PC-3 (cell line): Measurements from ENCODE around the gene RAB4B. TPM values are rescaled to one million over a fixed set of nuclear protein-coding genes. Genes with fewer than 3 reads are reported as not detected.
"Not testable (repeated sequence)": the region's sequence is repeated elsewhere in the genome, so short reads cannot be mapped to it uniquely, and the experiment has no call there.

Experiments used
- ATAC-seq: fragments of 200-7000 bp; cut with Tn5 transposase; 2 replicates; pipeline ENCODE4 v1.9.1; 2020; ENCODE audit warnings: mild to moderate bottlenecking, moderate library complexity
- BruUV-seq: library from RNA; stranded (reverse); fragments of 400-500 nt; replicated peaks from 2 replicates; lab custom pipeline; 2021; lab: Mats Ljungman, UMichigan
- CTCF ChIA-PET: fragments of 300-600 bp; sonication (Branson Sonifier 250); formaldehyde crosslinking; loops from one replicate; lab custom pipeline; 2022; ENCODE audit warnings: antibody characterized with exemption; lab: Charles Lee
- POLR2A ChIA-PET: fragments of 300-600 bp; sonication (Branson Sonifier 250); formaldehyde crosslinking; loops from one replicate; lab custom pipeline; 2022; ENCODE audit warnings: antibody characterized with exemption; ENCODE audit not compliant: unreplicated experiment; lab: Charles Lee
- DNase-seq: peaks from one replicate; pipeline ENCODE4 v3.0.0-alpha.2; 2015
- H2AFZ ChIP-seq: fragments of 300-600 bp; sonication (generic); 2 replicates; pipeline ENCODE4 v1.6.0; 2016; ENCODE audit warnings: antibody characterized with exemption, low read length
- H3F3A ChIP-seq: fragments of 300-600 bp; sonication (generic); one replicate; pipeline ENCODE4 v1.6.0; 2017; ENCODE audit warnings: antibody characterized with exemption, low read length, control low read depth, mild to moderate bottlenecking; ENCODE audit not compliant: unreplicated experiment
- H3K27ac ChIP-seq: fragments of 300-600 bp; sonication (generic); 2 replicates; pipeline ENCODE4 v1.5.1; 2016; ENCODE audit warnings: mild to moderate bottlenecking, low read length
- H3K27me3 ChIP-seq: fragments of 300-600 bp; sonication (generic); 2 replicates; pipeline ENCODE4 v1.6.1; 2016; ENCODE audit warnings: low read length, mixed read lengths
- H3K36me3 ChIP-seq: fragments of 300-600 bp; sonication (generic); 2 replicates; pipeline ENCODE4 v1.6.1; 2016; ENCODE audit warnings: low read depth, mixed run types, low read length, mixed read lengths
- H3K4me1 ChIP-seq: fragments of 300-600 bp; sonication (generic); 2 replicates; pipeline ENCODE4 v1.5.1; 2016; ENCODE audit warnings: low read length; ENCODE audit not compliant: insufficient read depth
- H3K4me2 ChIP-seq: fragments of 300-600 bp; sonication (generic); 2 replicates; pipeline ENCODE4 v1.6.0; 2016; ENCODE audit warnings: low read length
- H3K4me3 ChIP-seq: fragments of 300-600 bp; sonication (generic); 2 replicates; pipeline ENCODE4 v1.5.1; 2016; ENCODE audit warnings: mild to moderate bottlenecking, low read length, mixed read lengths
- H3K79me2 ChIP-seq: fragments of 300-600 bp; sonication (generic); 2 replicates; pipeline ENCODE4 v1.6.1; 2017; ENCODE audit warnings: low read length, mixed read lengths
- H3K9ac ChIP-seq: fragments of 300-600 bp; sonication (generic); 2 replicates; pipeline ENCODE4 v1.6.0; 2016; ENCODE audit warnings: mild to moderate bottlenecking, low read length
- H3K9me2 ChIP-seq: fragments of 300-600 bp; sonication (generic); replicated peaks from 2 replicates; pipeline ENCODE4 v1.6.1; 2016; ENCODE audit warnings: mixed run types, low read length, mixed read lengths
- H3K9me3 ChIP-seq: fragments of 300-600 bp; sonication (generic); 2 replicates; pipeline ENCODE4 v1.6.1; 2016; ENCODE audit warnings: low read length, mixed read lengths
- H4K20me1 ChIP-seq: fragments of 300-600 bp; sonication (generic); 2 replicates; pipeline ENCODE4 v1.6.1; 2016; ENCODE audit warnings: low read length, mixed read lengths
- CTCF ChIP-seq: fragments of 300-600 bp; sonication (generic); conservative IDR thresholded peaks from 2 replicates; pipeline ENCODE4 v1.5.1; 2017; ENCODE audit warnings: antibody characterized with exemption, low read depth, mild to moderate bottlenecking, low read length
- EZH2 ChIP-seq: fragments of 300-600 bp; sonication (generic); IDR thresholded peaks from one replicate; pipeline ENCODE4 v1.6.1; 2017; ENCODE audit warnings: antibody characterized with exemption, mild to moderate bottlenecking, low read length; ENCODE audit not compliant: unreplicated experiment
- EZH2phosphoT487 ChIP-seq: fragments of 300-600 bp; sonication (generic); IDR thresholded peaks from 2 replicates; pipeline ENCODE4 v1.6.1; 2018; ENCODE audit warnings: mild to moderate bottlenecking, antibody characterized with exemption, low read length, borderline replicate concordance
- intact Hi-C: fragments of 100-400 bp; cut with micrococcal nuclease; formaldehyde crosslinking; loops from 2 replicates; pipeline ENCODE4 v1.9.0; 2023
- total RNA-seq: library from RNA; depleted of rRNA; stranded (reverse); fragments of >200 nt; gene quantifications from 2 replicates; pipeline ENCODE4 v1.2.3, GENCODE V29; 2014

The RAB4B gene
- total RNA-seq, 1 experiment from 2014 or later, result 7.4 TPM

DNA sequence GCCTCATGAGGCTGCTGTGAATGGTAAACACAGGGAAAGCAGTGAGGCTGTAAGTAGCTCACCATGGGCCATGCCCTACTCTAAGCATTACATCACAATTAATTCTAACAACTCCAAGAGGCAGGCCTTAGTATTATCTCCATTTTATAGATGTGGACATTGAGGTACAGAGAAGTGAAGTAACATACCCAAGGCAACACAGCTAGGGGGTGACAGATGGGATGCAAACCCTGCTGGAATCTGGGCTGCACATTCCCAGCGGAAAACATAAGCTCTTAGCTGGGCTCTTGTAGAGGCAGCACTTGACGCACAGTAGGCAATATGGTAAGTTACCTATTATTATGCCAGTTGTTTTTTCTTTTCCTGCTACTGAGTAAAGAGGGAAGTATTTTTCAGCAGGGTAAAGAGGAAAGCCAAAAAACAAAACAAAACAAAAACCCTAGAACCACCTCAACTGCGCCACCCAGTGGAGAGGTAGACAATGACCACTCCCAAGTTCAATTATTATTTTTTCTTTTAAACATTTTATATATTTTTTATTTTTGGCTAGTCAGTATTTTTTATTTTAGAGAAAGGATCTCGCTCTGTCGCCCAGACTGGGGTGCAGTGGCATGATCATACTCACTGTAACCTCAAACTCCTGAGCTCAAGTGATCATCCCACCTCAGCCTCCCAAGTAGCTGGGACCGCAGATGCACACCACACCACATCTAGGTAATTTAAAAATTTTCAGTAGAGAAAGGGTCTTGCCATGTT lies 41.6 kb downstream of the RAB4B start:
- CTCF ChIA-PET, result interaction anchor here (0.6 kb wide), 1 partner anchor 325 kb away, joined by 7 read pairs; no protein-coding TSS in a partner anchor
- H3K4me3 ChIP-seq, H3K9ac ChIP-seq, H3K27ac ChIP-seq, H4K20me1 ChIP-seq, H3F3A ChIP-seq, BruUV-seq, H3K36me3 ChIP-seq, H2AFZ ChIP-seq, H3K4me1 ChIP-seq, H3K4me2 ChIP-seq, H3K9me2 ChIP-seq, H3K9me3 ChIP-seq, POLR2A ChIA-PET, H3K79me2 ChIP-seq, H3K27me3 ChIP-seq: not testable (repeated sequence)
- ATAC-seq (0 out of 2 replicates have a peak, but pooled peaks have one; percentile 12), DNase-seq (peak; percentile 43)
- peak; percentile 44; the same call in 1 of the 2 replicates for TF ChIP-seq CTCF
- intact Hi-C loops, result loop anchor here (5.0 kb wide), 1 partner anchor 157 kb away; no protein-coding TSS in a partner anchor

- Histone ChIP-seq H4K20me1 (no peaks in the 10 kb centered on the region), H3K4me1 (no peaks in the 10 kb centered on the region), H3K27ac (no peak overlapping the region), H3K79me2 (no peaks in the 10 kb centered on the region), H3K9me3 (no peaks in the 10 kb centered on the region), H3K4me2 (no peak overlapping the region), H3K4me3 (no peak overlapping the region), H3K9me2 (no peaks in the 10 kb centered on the region), H3K9ac (no peak overlapping the region), H3K27me3 (no peaks in the 10 kb centered on the region), H2AFZ (no peak overlapping the region), H3K36me3 (no peaks in the 10 kb centered on the region), H3F3A (no peaks in the 10 kb centered on the region)
- TF ChIP-seq EZH2 (no peak), CTCF (no peak), EZH2phosphoT487 (no peak)
- intact Hi-C loops, result no loop called here
- no TSS peak for BruUV-seq
- DNase-seq (no peak), ATAC-seq (no peak)
- ChIA-PET POLR2A (no interaction called here), CTCF (no interaction called here)
Observed at GRCh38 chr19:40822161-40822560, 44.1 kb downstream of the RAB4B start.

DNA sequence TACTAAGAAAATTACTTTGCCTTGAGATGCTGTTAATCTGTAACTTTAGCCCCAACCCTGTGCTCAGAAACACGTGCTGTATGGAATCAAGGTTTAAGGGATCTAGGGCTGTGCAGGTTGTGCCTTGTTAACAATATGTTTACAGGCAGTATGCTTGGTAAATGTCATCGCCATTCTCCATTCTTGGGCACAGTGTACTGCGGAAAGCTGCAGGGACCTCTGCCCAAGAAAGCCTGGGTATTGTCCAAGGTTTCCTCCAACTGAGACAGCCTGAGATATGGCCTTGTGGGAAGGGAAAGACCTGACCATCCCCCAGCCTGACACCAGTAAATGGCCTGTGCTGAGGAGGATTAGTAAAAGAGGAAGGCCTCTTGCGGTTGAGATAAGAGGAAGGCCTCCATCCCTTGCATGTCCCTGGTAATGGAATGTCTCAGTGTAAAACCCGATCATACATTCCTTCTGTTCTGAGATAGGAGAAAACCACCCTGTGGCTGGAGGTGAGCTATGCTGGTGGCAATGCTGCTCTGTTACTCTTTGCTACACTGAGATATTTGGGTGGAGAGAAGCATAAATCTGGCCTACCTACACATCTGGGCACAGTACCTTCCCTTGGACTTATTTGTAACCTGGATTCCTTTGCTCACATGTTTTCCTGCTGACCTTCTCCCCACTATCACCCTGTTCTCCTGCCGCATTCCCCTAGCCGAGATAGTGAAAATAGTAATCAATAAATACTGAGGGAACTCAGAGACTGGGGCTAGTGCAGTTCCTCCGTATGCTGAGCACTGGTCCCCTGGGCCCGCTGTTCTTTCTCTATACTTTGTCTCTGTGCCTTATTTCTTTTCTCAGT lies 44.9 kb downstream of the RAB4B start:
- H3K9me2 ChIP-seq, CTCF ChIA-PET, BruUV-seq, H4K20me1 ChIP-seq, H3K4me2 ChIP-seq, H3F3A ChIP-seq, DNase-seq, H3K36me3 ChIP-seq, H3K9me3 ChIP-seq, H3K27me3 ChIP-seq, H3K79me2 ChIP-seq, ATAC-seq, H3K9ac ChIP-seq, intact Hi-C loops, H2AFZ ChIP-seq, H3K4me3 ChIP-seq, POLR2A ChIA-PET, H3K27ac ChIP-seq, H3K4me1 ChIP-seq: not testable (repeated sequence)

GRCh38 chr19:40824916-40825315 lies 46.9 kb downstream of the RAB4B start:
- H3K36me3 ChIP-seq, BruUV-seq, CTCF ChIA-PET, H3K9me3 ChIP-seq, H3K4me3 ChIP-seq, H3K9me2 ChIP-seq, H3K27me3 ChIP-seq, H2AFZ ChIP-seq, H3K4me2 ChIP-seq, H4K20me1 ChIP-seq, intact Hi-C loops, ATAC-seq, H3F3A ChIP-seq, H3K4me1 ChIP-seq, POLR2A ChIA-PET, H3K9ac ChIP-seq, DNase-seq, H3K79me2 ChIP-seq, H3K27ac ChIP-seq: not testable (repeated sequence)
